CD4-positive, alpha-beta T cell treated with Interleukin-10 for 1 hour (primary cell): Measurements from ENCODE around the gene CNTFR.

Source experiments
- DNase-seq: peaks from one replicate; pipeline ENCODE4 v3.0.0-alpha.2; 2020

The CNTFR gene

DNA sequence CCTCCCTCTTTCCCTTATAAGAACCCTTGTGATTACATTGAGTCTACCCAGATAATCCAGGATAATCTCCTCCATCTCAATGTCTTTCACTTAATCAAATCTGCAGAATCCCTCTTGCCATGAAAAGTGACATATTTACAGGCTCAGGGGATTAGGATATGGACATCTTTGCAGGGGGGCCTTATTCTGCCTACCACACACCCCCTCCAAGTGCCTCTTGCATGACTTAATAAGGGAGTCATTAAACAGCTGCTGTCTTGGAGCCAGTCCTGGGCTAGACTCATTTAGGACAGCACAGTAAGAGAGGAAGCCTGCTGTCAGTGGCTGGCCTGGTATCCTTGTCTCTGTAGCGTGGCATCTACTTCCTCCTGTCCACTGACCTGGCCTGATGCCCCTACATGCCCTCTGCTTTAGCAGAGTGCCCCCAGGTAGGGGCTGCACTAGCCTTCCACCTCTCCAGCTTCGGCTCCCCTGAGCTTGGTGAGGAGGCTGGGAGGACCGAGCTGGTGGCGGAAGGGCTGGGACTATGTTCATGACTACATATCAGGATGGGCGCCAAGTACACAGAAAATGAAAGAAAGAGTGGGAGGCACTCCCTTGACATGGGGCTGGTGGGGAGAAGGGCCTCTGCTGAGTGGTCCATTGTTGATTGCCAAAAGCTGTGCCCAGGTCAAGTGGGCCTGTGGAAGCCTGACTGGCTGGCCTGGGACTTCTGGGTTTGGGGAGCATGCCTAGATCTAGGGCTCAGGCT, 84.0 kb downstream of the CNTFR start:
- no peak for DNase-seq

GRCh38 chr9:34503406-34503805, 86.1 kb downstream of the CNTFR start:
- DNase-seq, result no peak

- DNase-seq, result no peak
Observed at GRCh38 chr9:34502891-34503290, 86.6 kb downstream of the CNTFR start.

- DNase-seq, result no peak
Observed at GRCh38 chr9:34502471-34502870, 87.1 kb downstream of the CNTFR start.

- no peak for DNase-seq
Observed at GRCh38 chr9:34501889-34502425, 87.6 kb downstream of the CNTFR start.
